Karpas-422 (cell line): ENCODE results near the gene CENPH. TPM values are rescaled to one million over a fixed set of nuclear protein-coding genes. Genes with fewer than 3 reads are reported as not detected.
A peak's percentile ranks its signal among the peaks of the same experiment; 100 is the strongest.

Experiments
- DNase-seq: peaks from one replicate; pipeline ENCODE4 v3.0.0-alpha.2; 2015
- H2AFZ ChIP-seq: fragments of 200-600 bp; sonication (generic); 2 replicates; pipeline ENCODE4 v1.6.1; 2014; ENCODE audit warnings: antibody characterized with exemption, low read length, mixed read lengths
- H3K27ac ChIP-seq: fragments of 200-600 bp; sonication (generic); 2 replicates; pipeline ENCODE4 v1.5.1; 2014; ENCODE audit warnings: mild to moderate bottlenecking, low read length, moderate library complexity
- H3K27me3 ChIP-seq: fragments of 200-600 bp; sonication (generic); 2 replicates; pipeline ENCODE4 v1.6.1; 2014; ENCODE audit warnings: low read length, mixed read lengths
- H3K36me3 ChIP-seq: fragments of 200-600 bp; sonication (generic); 2 replicates; pipeline ENCODE4 v1.6.1; 2014; ENCODE audit warnings: low read length, mixed read lengths; ENCODE audit not compliant: insufficient read depth
- H3K4me1 ChIP-seq: fragments of 200-600 bp; sonication (generic); 2 replicates; pipeline ENCODE4 v1.6.1; 2014; ENCODE audit warnings: mild to moderate bottlenecking, low read length, mixed read lengths
- H3K4me2 ChIP-seq: fragments of 200-600 bp; sonication (generic); 2 replicates; pipeline ENCODE4 v1.6.1; 2014; ENCODE audit warnings: low read length, low read depth, mild to moderate bottlenecking; ENCODE audit not compliant: poor library complexity, severe bottlenecking
- H3K4me3 ChIP-seq: fragments of 200-600 bp; sonication (generic); 2 replicates; pipeline ENCODE4 v1.5.1; 2014; ENCODE audit warnings: mild to moderate bottlenecking, antibody characterized with exemption, low read length, mixed read lengths
- H3K79me2 ChIP-seq: fragments of 200-600 bp; sonication (generic); 2 replicates; pipeline ENCODE4 v1.6.1; 2014; ENCODE audit warnings: mild to moderate bottlenecking, low read length, mixed read lengths
- H3K9ac ChIP-seq: fragments of 200-600 bp; sonication (generic); 2 replicates; pipeline ENCODE4 v1.6.0; 2014; ENCODE audit warnings: low read length
- H3K9me2 ChIP-seq: fragments of 200-600 bp; sonication (generic), shearing (Covaris generic); replicated peaks from 2 replicates; pipeline ENCODE4 v1.6.0; 2014; ENCODE audit warnings: mild to moderate bottlenecking, low read length, moderate library complexity; ENCODE audit not compliant: insufficient read depth
- H3K9me3 ChIP-seq: fragments of 300-700, 200-600 bp; sonication (generic); 2 replicates; pipeline ENCODE4 v1.6.1; 2014; ENCODE audit warnings: low read length, mixed read lengths
- H4K20me1 ChIP-seq: fragments of 200-600 bp; sonication (generic); 2 replicates; pipeline ENCODE4 v1.6.1; 2014; ENCODE audit warnings: mild to moderate bottlenecking, antibody characterized with exemption, low read length, low read depth; ENCODE audit not compliant: insufficient read depth
- total RNA-seq: library from RNA; depleted of rRNA; stranded (reverse); fragments of >200 nt; shearing (Covaris generic); gene quantifications from 2 replicates; pipeline ENCODE4 v1.2.3, GENCODE V29; 2014; ENCODE audit warnings: low replicate concordance

The CENPH gene
- total RNA-seq, 1 experiment from 2014 or later, result 34.1 TPM

GRCh38 chr5:69184621-69185020 lies 4.8 kb upstream of the CENPH start:
- no peaks in the 10 kb centered on the region for H4K20me1 ChIP-seq
- no peaks in the 10 kb centered on the region for H3K79me2 ChIP-seq
- no peak overlapping the region for H3K27ac ChIP-seq
- H3K9ac ChIP-seq, result no peak overlapping the region
- no peaks in the 10 kb centered on the region for H3K36me3 ChIP-seq
- H3K9me3 ChIP-seq, result no peaks in the 10 kb centered on the region; the same call in 1 of the 2 replicates
- no peak overlapping the region for H3K4me2 ChIP-seq
- H2AFZ ChIP-seq, result no peak overlapping the region
- H3K4me3 ChIP-seq, result no peak overlapping the region
- H3K9me2 ChIP-seq, result no peaks in the 10 kb centered on the region
- H3K27me3 ChIP-seq, result no peaks in the 10 kb centered on the region
- DNase-seq, result no peak
- H3K4me1 ChIP-seq, result peaks cover 7% of the 10 kb centered on the region

GRCh38 chr5:69187342-69187741 lies 2.0 kb upstream of the CENPH start:
- Histone ChIP-seq H3K9me2 (no peaks in the 10 kb centered on the region), H3K79me2 (peaks cover 18% of the 10 kb centered on the region), H3K36me3 (peaks cover 6% of the 10 kb centered on the region; the same call in 1 of the 2 replicates), H3K9me3 (no peaks in the 10 kb centered on the region), H4K20me1 (no peaks in the 10 kb centered on the region), H3K27ac (no peak overlapping the region), H3K4me2 (no peak overlapping the region), H3K4me3 (no peak overlapping the region), H3K9ac (no peak overlapping the region), H3K4me1 (peaks cover 16% of the 10 kb centered on the region), H3K27me3 (no peaks in the 10 kb centered on the region), H2AFZ (no peak overlapping the region)
- DNase-seq, result no peak

- no peak overlapping the region for H3K27ac ChIP-seq
- H3K4me1 ChIP-seq, result peaks cover 16% of the 10 kb centered on the region
- no peaks in the 10 kb centered on the region for H4K20me1 ChIP-seq
- H3K79me2 ChIP-seq, result peaks cover 19% of the 10 kb centered on the region
- DNase-seq, result no peak
- H3K9me3 ChIP-seq, result no peaks in the 10 kb centered on the region
- H3K9me2 ChIP-seq, result no peaks in the 10 kb centered on the region
- peak overlapping the region; percentile 80 for H3K9ac ChIP-seq
- H3K4me2 ChIP-seq, result peak overlapping the region; percentile 84
- H3K36me3 ChIP-seq, result peaks cover 13% of the 10 kb centered on the region
- peak overlapping the region; percentile 74 for H3K4me3 ChIP-seq
- H3K27me3 ChIP-seq, result no peaks in the 10 kb centered on the region
- H2AFZ ChIP-seq, result peak overlapping the region; percentile 66; the same call in 1 of the 2 replicates
Measured at GRCh38 chr5:69188811-69189161, 597 bp upstream of the CENPH start.

GRCh38 chr5:69202497-69202896 lies 13.1 kb downstream of the CENPH start:
- H3K27me3 ChIP-seq, result no peaks in the 10 kb centered on the region
- peaks cover 15% of the 10 kb centered on the region for H3K36me3 ChIP-seq

GRCh38 chr5:69206528-69207190 lies 17.3 kb downstream of the CENPH start:
- no peaks in the 10 kb centered on the region for H3K9me2 ChIP-seq
- DNase-seq, result no peak
- peaks cover 7% of the 10 kb centered on the region for H3K36me3 ChIP-seq
- H3K9me3 ChIP-seq, result no peaks in the 10 kb centered on the region
- H3K4me2 ChIP-seq, result no peak overlapping the region
- H3K79me2 ChIP-seq, result no peaks in the 10 kb centered on the region
- no peak overlapping the region for H2AFZ ChIP-seq
- no peak overlapping the region for H3K9ac ChIP-seq
- no peak overlapping the region for H3K27ac ChIP-seq
- H3K27me3 ChIP-seq, result no peaks in the 10 kb centered on the region
- no peaks in the 10 kb centered on the region for H4K20me1 ChIP-seq
- H3K4me1 ChIP-seq, result no peaks in the 10 kb centered on the region
- no peak overlapping the region for H3K4me3 ChIP-seq

More at GRCh38 chr5:69202497-69202896, 13.1 kb downstream of the CENPH start:
- no peaks in the 10 kb centered on the region for H3K9me3 ChIP-seq
- H3K79me2 ChIP-seq, result no peaks in the 10 kb centered on the region
- H3K27ac ChIP-seq, result no peak overlapping the region
- H3K4me2 ChIP-seq, result no peak overlapping the region
- no peak for DNase-seq
- no peak overlapping the region for H2AFZ ChIP-seq
- H3K9me2 ChIP-seq, result no peaks in the 10 kb centered on the region
- H3K4me1 ChIP-seq, result no peaks in the 10 kb centered on the region
- H3K9ac ChIP-seq, result no peak overlapping the region
- no peak overlapping the region for H3K4me3 ChIP-seq
- no peaks in the 10 kb centered on the region for H4K20me1 ChIP-seq

- Histone ChIP-seq H3K9me2 (no peaks in the 10 kb centered on the region), H3K9ac (no peak overlapping the region), H3K79me2 (no peaks in the 10 kb centered on the region), H3K9me3 (no peaks in the 10 kb centered on the region), H3K4me2 (no peak overlapping the region), H3K36me3 (no peaks in the 10 kb centered on the region), H3K27me3 (no peaks in the 10 kb centered on the region), H4K20me1 (no peaks in the 10 kb centered on the region), H3K27ac (no peak overlapping the region), H3K4me1 (no peaks in the 10 kb centered on the region), H2AFZ (no peak overlapping the region), H3K4me3 (no peak overlapping the region)
- no peak for DNase-seq
Measured at GRCh38 chr5:69209602-69210001, 20.2 kb downstream of the CENPH start.

- DNase-seq, result no peak
- no peaks in the 10 kb centered on the region for H4K20me1 ChIP-seq
- H3K27ac ChIP-seq, result no peak overlapping the region
- no peaks in the 10 kb centered on the region for H3K9me3 ChIP-seq
- no peaks in the 10 kb centered on the region for H3K79me2 ChIP-seq
- no peak overlapping the region for H3K9ac ChIP-seq
- H2AFZ ChIP-seq, result no peak overlapping the region
- no peaks in the 10 kb centered on the region for H3K27me3 ChIP-seq
- H3K4me1 ChIP-seq, result peaks cover 3% of the 10 kb centered on the region
- no peaks in the 10 kb centered on the region for H3K36me3 ChIP-seq
- no peaks in the 10 kb centered on the region for H3K9me2 ChIP-seq
- H3K4me2 ChIP-seq, result no peak overlapping the region
- H3K4me3 ChIP-seq, result no peak overlapping the region
Measured at GRCh38 chr5:69211200-69211599, 21.8 kb downstream of the CENPH start.

GRCh38 chr5:69212022-69212421 lies 22.6 kb downstream of the CENPH start:
- no peaks in the 10 kb centered on the region for H4K20me1 ChIP-seq
- no peaks in the 10 kb centered on the region for H3K9me3 ChIP-seq
- H3K79me2 ChIP-seq, result no peaks in the 10 kb centered on the region
- H3K4me3 ChIP-seq, result no peak overlapping the region
- no peak overlapping the region for H3K4me2 ChIP-seq
- H3K9me2 ChIP-seq, result no peaks in the 10 kb centered on the region
- H3K27ac ChIP-seq, result no peak overlapping the region
- no peak overlapping the region for H3K9ac ChIP-seq
- H3K36me3 ChIP-seq, result no peaks in the 10 kb centered on the region
- DNase-seq, result no peak
- no peaks in the 10 kb centered on the region for H3K27me3 ChIP-seq
- H3K4me1 ChIP-seq, result peaks cover 9% of the 10 kb centered on the region
- no peak overlapping the region for H2AFZ ChIP-seq
